ENCODE results near the gene STARD4.

- TF ChIP-seq POLR2A (IDR thresholded peaks at IDR 0.05) (no peak), CTCF (IDR thresholded peaks at IDR 0.05 in 4 of 5, conservative IDR thresholded peaks at IDR 0.05 in 1 of 5) (no peak)
These were observed 49.0 kb downstream of the STARD4 start for GRCh38 chr5:111463311-111463710.

Data from gastrocnemius medialis (tissue), 4 donors.